MM.1S (cell line): ENCODE data around the gene STX7.

Experiments
- DNase-seq: peaks from one replicate; pipeline ENCODE4 v3.0.0-alpha.2; 2015
- H2AFZ ChIP-seq: fragments of 300-600 bp; sonication (generic); 2 replicates; pipeline ENCODE4 v1.6.0; 2016; ENCODE audit warnings: antibody characterized with exemption, low read length
- H3F3A ChIP-seq: fragments of 300-600 bp; sonication (generic); 2 replicates; pipeline ENCODE4 v1.6.1; 2016; ENCODE audit warnings: mild to moderate bottlenecking, antibody characterized with exemption, low read length, moderate library complexity, mixed read lengths; ENCODE audit not compliant: insufficient read depth
- H3K27ac ChIP-seq: fragments of 300-600 bp; sonication (generic); 2 replicates; pipeline ENCODE4 v1.5.1; 2016; ENCODE audit warnings: mild to moderate bottlenecking, low read length
- H3K27me3 ChIP-seq: fragments of 300-600 bp; sonication (generic); replicated peaks from 2 replicates; pipeline ENCODE4 v1.6.0; 2016; ENCODE audit warnings: low read length; ENCODE audit not compliant: insufficient read depth
- H3K36me3 ChIP-seq: fragments of 300-600 bp; sonication (generic); replicated peaks from 2 replicates; pipeline ENCODE4 v1.6.1; 2016; ENCODE audit warnings: mild to moderate bottlenecking, low read length, mixed read lengths; ENCODE audit not compliant: insufficient read depth
- H3K4me1 ChIP-seq: fragments of 300-600 bp; sonication (generic); 2 replicates; pipeline ENCODE4 v1.6.1; 2016; ENCODE audit warnings: low read length, mixed read lengths
- H3K4me2 ChIP-seq: fragments of 300-600 bp; sonication (generic); 2 replicates; pipeline ENCODE4 v1.6.0; 2016; ENCODE audit warnings: low read depth, low read length
- H3K4me3 ChIP-seq: fragments of 300-600 bp; sonication (generic); 2 replicates; pipeline ENCODE4 v1.5.1; 2016; ENCODE audit warnings: low read length, mixed read lengths
- H3K79me2 ChIP-seq: fragments of 300-600 bp; sonication (generic); 2 replicates; pipeline ENCODE4 v1.6.1; 2016; ENCODE audit warnings: mixed run types, low read length, mixed read lengths
- H3K9ac ChIP-seq: fragments of 300-600 bp; sonication (generic); 2 replicates; pipeline ENCODE4 v1.6.1; 2016; ENCODE audit warnings: low read length, mixed read lengths
- H3K9me2 ChIP-seq: fragments of 300-600 bp; sonication (generic); replicated peaks from 2 replicates; pipeline ENCODE4 v1.6.1; 2016; ENCODE audit warnings: mild to moderate bottlenecking, low read length, mixed read lengths; ENCODE audit not compliant: insufficient read depth
- H3K9me3 ChIP-seq: fragments of 300-600 bp; sonication (generic); replicated peaks from 2 replicates; pipeline ENCODE4 v1.6.1; 2016; ENCODE audit warnings: mild to moderate bottlenecking, low read length, mixed read lengths; ENCODE audit not compliant: insufficient read depth
- H4K20me1 ChIP-seq: fragments of 300-600 bp; sonication (generic); 2 replicates; pipeline ENCODE4 v1.6.1; 2016; ENCODE audit warnings: mild to moderate bottlenecking, low read length, moderate library complexity, mixed read lengths; ENCODE audit not compliant: insufficient read depth
- CTCF ChIP-seq: fragments of 300-600 bp; sonication (generic); IDR thresholded peaks from 2 replicates; pipeline ENCODE4 v1.5.1; 2016; ENCODE audit warnings: antibody characterized with exemption, low read length, mixed read lengths
- EZH2 ChIP-seq: fragments of 300-600 bp; sonication (generic); optimal IDR thresholded peaks from 2 replicates; pipeline ENCODE3; 2017; ENCODE audit warnings: low read depth, mild to moderate bottlenecking, antibody characterized with exemption, low read length, mixed read lengths
- EZH2phosphoT487 ChIP-seq: fragments of 300-600 bp; sonication (generic); IDR thresholded peaks from 2 replicates; pipeline ENCODE4 v1.6.1; 2018; ENCODE audit warnings: antibody characterized with exemption, low read length

STX7 gene

GRCh38 chr6:132506869-132507808, 5.8 kb downstream of the STX7 start:
- H3K4me1 ChIP-seq = peaks cover 13% of the 10 kb centered on the region
- no peak for DNase-seq
- H3K79me2 ChIP-seq = peaks cover 94% of the 10 kb centered on the region
- H4K20me1 ChIP-seq = peaks cover 17% of the 10 kb centered on the region; the same call in 1 of the 2 replicates
- no peak overlapping the region for H3K9ac ChIP-seq
- no peaks in the 10 kb centered on the region for H3K27me3 ChIP-seq
- H3F3A ChIP-seq = peaks cover 10% of the 10 kb centered on the region
- no peaks in the 10 kb centered on the region for H3K9me2 ChIP-seq
- no peak overlapping the region for H2AFZ ChIP-seq
- H3K36me3 ChIP-seq = no peaks in the 10 kb centered on the region
- H3K4me3 ChIP-seq = no peak overlapping the region
- H3K9me3 ChIP-seq = no peaks in the 10 kb centered on the region
- no peak overlapping the region for H3K27ac ChIP-seq
- no peak overlapping the region for H3K4me2 ChIP-seq
- TF ChIP-seq EZH2 = no peak

- H3K4me2 ChIP-seq = no peak overlapping the region
- H3K4me3 ChIP-seq = no peak overlapping the region
- no peak overlapping the region for H3K27ac ChIP-seq
- H3K9me3 ChIP-seq = no peaks in the 10 kb centered on the region
- peaks cover 9% of the 10 kb centered on the region for H3K4me1 ChIP-seq
- no peak for DNase-seq
- TF ChIP-seq EZH2 = no peak
- no peak for TF ChIP-seq EZH2phosphoT487
- no peak for TF ChIP-seq CTCF
- H3K36me3 ChIP-seq = 0 out of 2 replicates have a peak, but pooled peaks cover 2% of the 10 kb centered on the region
- no peak overlapping the region for H2AFZ ChIP-seq
- H3K9ac ChIP-seq = no peak overlapping the region
- H3F3A ChIP-seq = peaks cover 3% of the 10 kb centered on the region
- peaks cover 17% of the 10 kb centered on the region; the same call in 1 of the 2 replicates for H4K20me1 ChIP-seq
- H3K27me3 ChIP-seq = no peaks in the 10 kb centered on the region
- H3K79me2 ChIP-seq = peaks cover 94% of the 10 kb centered on the region
- no peaks in the 10 kb centered on the region for H3K9me2 ChIP-seq
These were observed 6.5 kb downstream of the STX7 start for GRCh38 chr6:132506461-132506860.

- Histone ChIP-seq H3K9me2 (no peaks in the 10 kb centered on the region), H2AFZ (no peak overlapping the region), H3K4me2 (no peak overlapping the region), H3K27me3 (no peaks in the 10 kb centered on the region), H3K27ac (no peak overlapping the region), H3K4me1 (0 out of 2 replicates have a peak, but pooled peaks cover 3% of the 10 kb centered on the region), H3K4me3 (no peak overlapping the region), H3F3A (no peaks in the 10 kb centered on the region), H3K36me3 (0 out of 2 replicates have a peak, but pooled peaks cover 3% of the 10 kb centered on the region), H3K9me3 (no peaks in the 10 kb centered on the region), H4K20me1 (peaks cover 17% of the 10 kb centered on the region; the same call in 1 of the 2 replicates), H3K9ac (no peak overlapping the region), H3K79me2 (peaks cover 91% of the 10 kb centered on the region)
- TF ChIP-seq EZH2 (no peak), EZH2phosphoT487 (no peak), CTCF (no peak)
- DNase-seq = no peak
These were observed 7.8 kb downstream of the STX7 start for GRCh38 chr6:132505158-132505557.

GRCh38 chr6:132504757-132505156, 8.2 kb downstream of the STX7 start:
- Histone ChIP-seq H3K4me1 (0 out of 2 replicates have a peak, but pooled peaks cover 3% of the 10 kb centered on the region), H3K36me3 (0 out of 2 replicates have a peak, but pooled peaks cover 3% of the 10 kb centered on the region), H3K79me2 (peaks cover 91% of the 10 kb centered on the region), H2AFZ (no peak overlapping the region), H4K20me1 (peaks cover 17% of the 10 kb centered on the region; the same call in 1 of the 2 replicates), H3K9ac (no peak overlapping the region), H3K9me3 (no peaks in the 10 kb centered on the region), H3F3A (no peaks in the 10 kb centered on the region), H3K27ac (no peak overlapping the region), H3K9me2 (no peaks in the 10 kb centered on the region), H3K27me3 (no peaks in the 10 kb centered on the region), H3K4me2 (no peak overlapping the region), H3K4me3 (no peak overlapping the region)
- TF ChIP-seq EZH2 (no peak), CTCF (no peak), EZH2phosphoT487 (no peak)
- no peak for DNase-seq
